ENCODE results near the gene SNAPIN. TPM values are rescaled to one million over a fixed set of nuclear protein-coding genes. Genes with fewer than 3 reads are reported as not detected.
"Not testable (repeated sequence)": the region's sequence is repeated elsewhere in the genome, so short reads cannot be mapped to it uniquely, and the experiment has no call there.

Gene SNAPIN
- polyA plus RNA-seq, 1 donor (not counting 4 experiments of a cell fraction or from before 2014, with no cell fraction given): 49.4 TPM

GRCh38 chr1:153667439-153667838 lies 8.9 kb downstream of the SNAPIN start:
- FAIRE-seq (no peak), DNase-seq (ENCODE audit: low read depth, low spot score) (no peak)
- Histone ChIP-seq H2AFZ (ENCODE audit: control insufficient read depth, low read length) (no peak overlapping the region), H3K4me2 (ENCODE audit: control insufficient read depth, extremely low read depth, insufficient read depth, low read depth, low read length) (no peak overlapping the region), H3K36me3 (ENCODE audit: control insufficient read depth in 2 of 2, extremely low read depth in 1 of 2, insufficient read depth in 2 of 2, low read length in 2 of 2) (peaks cover 32 to 63% of the 10 kb centered on the region in 2 experiments), H3K9ac (ENCODE audit: control insufficient read depth, extremely low read depth, insufficient read depth, low read length) (no peak overlapping the region), H3K9me3 (ENCODE audit: control insufficient read depth, low read depth, low read length) (no peaks in the 10 kb centered on the region), H3K27me3 (ENCODE audit: control insufficient read depth, extremely low read depth, insufficient read depth, low read length) (no peaks in the 10 kb centered on the region), H3K27ac (ENCODE audit: control insufficient read depth, insufficient read depth, low read length) (no peak overlapping the region), H3K79me2 (ENCODE audit: control insufficient read depth, insufficient read depth, low read length) (peaks cover 34% of the 10 kb centered on the region), H3K4me3 (ENCODE audit: control insufficient read depth in 2 of 3, extremely low read depth in 1 of 3, insufficient read depth in 2 of 3, low read depth in 1 of 3, low read length in 3 of 3) (no peak overlapping the region), H3K9me1 (ENCODE audit: control insufficient read depth, extremely low read depth, insufficient read depth, low read length) (no peaks in the 10 kb centered on the region), H4K20me1 (ENCODE audit: control insufficient read depth, extremely low read depth, insufficient read depth, low read length) (no peaks in the 10 kb centered on the region), H3K4me1 (ENCODE audit: control insufficient read depth, extremely low read depth, insufficient read depth, low read length) (peaks cover 10% of the 10 kb centered on the region)
- dilution Hi-C loops (cut with MboI; ENCODE audit: extremely low pct_ligation_motif_present, low sequenced_read_pairs): no loop called here
- TF ChIP-seq CTCF (optimal IDR thresholded peaks at IDR 0.05 in 1 of 3, IDR thresholded peaks at IDR 0.05 in 1 of 3, conservative IDR thresholded peaks at IDR 0.05 in 1 of 3; ENCODE audit: extremely low read depth in 1 of 3, insufficient read depth in 2 of 3, low read length in 3 of 3): no peak

- H3K27me3 ChIP-seq (ENCODE audit: control insufficient read depth, extremely low read depth, insufficient read depth, low read length); H3K9ac ChIP-seq (ENCODE audit: control insufficient read depth, extremely low read depth, insufficient read depth, low read length); H2AFZ ChIP-seq (ENCODE audit: control insufficient read depth, low read length); FAIRE-seq; H3K4me2 ChIP-seq (ENCODE audit: control insufficient read depth, extremely low read depth, insufficient read depth, low read depth, low read length); H3K27ac ChIP-seq (ENCODE audit: control insufficient read depth, insufficient read depth, low read length); dilution Hi-C loops (cut with MboI; ENCODE audit: extremely low pct_ligation_motif_present, low sequenced_read_pairs); H4K20me1 ChIP-seq (ENCODE audit: control insufficient read depth, extremely low read depth, insufficient read depth, low read length); H3K9me1 ChIP-seq (ENCODE audit: control insufficient read depth, extremely low read depth, insufficient read depth, low read length); H3K4me3 ChIP-seq (ENCODE audit: control insufficient read depth in 2 of 3, extremely low read depth in 1 of 3, insufficient read depth in 2 of 3, low read depth in 1 of 3, low read length in 3 of 3); DNase-seq (ENCODE audit: low read depth, low spot score); H3K9me3 ChIP-seq (ENCODE audit: control insufficient read depth, low read depth, low read length): not testable (repeated sequence)
- H3K79me2 ChIP-seq (ENCODE audit: control insufficient read depth, insufficient read depth, low read length): peaks cover 34% of the 10 kb centered on the region
- H3K4me1 ChIP-seq (ENCODE audit: control insufficient read depth, extremely low read depth, insufficient read depth, low read length): peaks cover 10% of the 10 kb centered on the region
- peaks cover 29 to 53% of the 10 kb centered on the region in 2 experiments for H3K36me3 ChIP-seq (ENCODE audit: control insufficient read depth in 2 of 2, extremely low read depth in 1 of 2, insufficient read depth in 2 of 2, low read length in 2 of 2)
Observed at GRCh38 chr1:153668672-153669071, 10.2 kb downstream of the SNAPIN start.

GRCh38 chr1:153669606-153670005 lies 11.1 kb downstream of the SNAPIN start:
- Histone ChIP-seq H3K4me2 (ENCODE audit: control insufficient read depth, extremely low read depth, insufficient read depth, low read depth, low read length) (peak overlapping the region; percentile 98), H2AFZ (ENCODE audit: control insufficient read depth, low read length) (no peak overlapping the region), H3K9me3 (ENCODE audit: control insufficient read depth, low read depth, low read length) (no peaks in the 10 kb centered on the region), H4K20me1 (ENCODE audit: control insufficient read depth, extremely low read depth, insufficient read depth, low read length) (no peaks in the 10 kb centered on the region), H3K27me3 (ENCODE audit: control insufficient read depth, extremely low read depth, insufficient read depth, low read length) (no peaks in the 10 kb centered on the region), H3K4me1 (ENCODE audit: control insufficient read depth, extremely low read depth, insufficient read depth, low read length) (peaks cover 10% of the 10 kb centered on the region), H3K9me1 (ENCODE audit: control insufficient read depth, extremely low read depth, insufficient read depth, low read length) (no peaks in the 10 kb centered on the region), H3K36me3 (ENCODE audit: control insufficient read depth in 2 of 2, extremely low read depth in 1 of 2, insufficient read depth in 2 of 2, low read length in 2 of 2) (peaks cover 24 to 43% of the 10 kb centered on the region in 2 experiments), H3K4me3 (ENCODE audit: control insufficient read depth in 2 of 3, extremely low read depth in 1 of 3, insufficient read depth in 2 of 3, low read depth in 1 of 3, low read length in 3 of 3) (peak overlapping the region; percentile 94 to 100 (median 96)), H3K27ac (ENCODE audit: control insufficient read depth, insufficient read depth, low read length) (no peak overlapping the region), H3K79me2 (ENCODE audit: control insufficient read depth, insufficient read depth, low read length) (peaks cover 34% of the 10 kb centered on the region), H3K9ac (ENCODE audit: control insufficient read depth, extremely low read depth, insufficient read depth, low read length) (peak overlapping the region; percentile 98)
- dilution Hi-C loops (cut with MboI; ENCODE audit: extremely low pct_ligation_motif_present, low sequenced_read_pairs): no loop called here
- TF ChIP-seq CTCF (optimal IDR thresholded peaks at IDR 0.05 in 1 of 3, IDR thresholded peaks at IDR 0.05 in 1 of 3, conservative IDR thresholded peaks at IDR 0.05 in 1 of 3; ENCODE audit: extremely low read depth in 1 of 3, insufficient read depth in 2 of 3, low read length in 3 of 3) (no peak), EZH2 (IDR thresholded peaks at IDR 0.05; ENCODE audit: low read length) (no peak)
- FAIRE-seq (no peak), DNase-seq (ENCODE audit: low read depth, low spot score) (no peak)

Measured in keratinocyte (primary cell).